Measurements from ENCODE around the gene NAGS. TPM values are rescaled to one million over a fixed set of nuclear protein-coding genes. Genes with fewer than 3 reads are reported as not detected.

NAGS gene
- total RNA-seq, 4 donors from 2014 or later = 1.3 to 9.7 (median 2.6) TPM

GRCh38 chr17:44022246-44022645 is 17.8 kb downstream of the NAGS start:
- Histone ChIP-seq H3K27ac (no peak overlapping the region), H3K4me3 (no peak overlapping the region), H3K9me3 (no peaks in the 10 kb centered on the region), H3K27me3 (no peaks in the 10 kb centered on the region), H3K36me3 (no peaks in the 10 kb centered on the region), H3K4me1 (no peaks in the 10 kb centered on the region)
- TF ChIP-seq CTCF (IDR thresholded peaks at IDR 0.05) (no peak), POLR2A (IDR thresholded peaks at IDR 0.05) (no peak)
- intact Hi-C loops (cut with DNase I; ENCODE audit: low total_unique reads) = no loop called here
- no peak for DNase-seq

- Histone ChIP-seq H3K4me1 (no peaks in the 10 kb centered on the region), H3K9me3 (no peaks in the 10 kb centered on the region), H3K27me3 (no peaks in the 10 kb centered on the region), H3K27ac (no peak overlapping the region), H3K4me3 (no peak overlapping the region), H3K36me3 (no peaks in the 10 kb centered on the region)
- DNase-seq = no peak
- intact Hi-C loops (cut with DNase I; ENCODE audit: low total_unique reads) = no loop called here
- no peak for TF ChIP-seq POLR2A (IDR thresholded peaks at IDR 0.05)
- TF ChIP-seq CTCF (IDR thresholded peaks at IDR 0.05) = no peak
Observed at GRCh38 chr17:44023545-44024270, 19.3 kb downstream of the NAGS start.

- H3K4me3 ChIP-seq = no peak overlapping the region
- H3K9me3 ChIP-seq = no peaks in the 10 kb centered on the region
- H3K27ac ChIP-seq = no peak overlapping the region
- TF ChIP-seq POLR2A (IDR thresholded peaks at IDR 0.05) = no peak
- no peak for TF ChIP-seq CTCF (IDR thresholded peaks at IDR 0.05)
- intact Hi-C loops (cut with DNase I; ENCODE audit: low total_unique reads) = no loop called here
- no peak for DNase-seq
- H3K27me3 ChIP-seq = no peaks in the 10 kb centered on the region
- H3K36me3 ChIP-seq = no peaks in the 10 kb centered on the region
- no peaks in the 10 kb centered on the region for H3K4me1 ChIP-seq
Observed at GRCh38 chr17:44024271-44024663, 19.8 kb downstream of the NAGS start.

- intact Hi-C loops (cut with DNase I; ENCODE audit: low total_unique reads) = no loop called here
Observed at GRCh38 chr17:44024853-44025252, 20.4 kb downstream of the NAGS start.

More at GRCh38 chr17:44024853-44025252, 20.4 kb downstream of the NAGS start:
- Histone ChIP-seq H3K27me3 (no peaks in the 10 kb centered on the region), H3K4me3 (no peak overlapping the region), H3K4me1 (no peaks in the 10 kb centered on the region), H3K27ac (no peak overlapping the region), H3K9me3 (no peaks in the 10 kb centered on the region), H3K36me3 (no peaks in the 10 kb centered on the region)
- TF ChIP-seq POLR2A (IDR thresholded peaks at IDR 0.05) = no peak
- no peak for TF ChIP-seq CTCF (IDR thresholded peaks at IDR 0.05)
- no peak for DNase-seq
